Fibroblast of villous mesenchyme (primary cell): ENCODE measurements around the gene LHX4. TPM values are rescaled to one million over a fixed set of nuclear protein-coding genes. Genes with fewer than 3 reads are reported as not detected.

Experiments
- DNase-seq: peaks from one replicate; pipeline ENCODE4 v3.0.0-alpha.2; 2010; ENCODE audit warnings: low read depth
- H3K4me3 ChIP-seq: 2 replicates; pipeline ENCODE4 v1.5.1; 2011; ENCODE audit warnings: low read depth, mild to moderate bottlenecking, low read length
- CTCF ChIP-seq: IDR thresholded peaks from 2 replicates; pipeline ENCODE4 v1.5.1; 2012; ENCODE audit warnings: low read depth, mild to moderate bottlenecking, low read length; ENCODE audit not compliant: insufficient read depth
- total RNA-seq: library from RNA; depleted of rRNA; stranded (reverse); fragments of >200 nt; gene quantifications from 2 replicates; pipeline ENCODE4 v1.2.3, GENCODE V29; 2012

The LHX4 gene
- total RNA-seq, 1 donor, result 0.86 TPM

GRCh38 chr1:180248176-180248575 lies 18.1 kb downstream of the LHX4 start:
- no peak for DNase-seq
- no peak overlapping the region for H3K4me3 ChIP-seq
- TF ChIP-seq CTCF, result no peak

- H3K4me3 ChIP-seq, result no peak overlapping the region
- TF ChIP-seq CTCF, result no peak
- no peak for DNase-seq
These were observed 18.9 kb downstream of the LHX4 start for GRCh38 chr1:180248731-180249681.

- H3K4me3 ChIP-seq, result no peak overlapping the region
- DNase-seq, result no peak
- TF ChIP-seq CTCF, result no peak
These were observed 19.8 kb downstream of the LHX4 start for GRCh38 chr1:180249725-180250498.

GRCh38 chr1:180250499-180250770 lies 20.4 kb downstream of the LHX4 start:
- TF ChIP-seq CTCF, result no peak
- H3K4me3 ChIP-seq, result no peak overlapping the region
- DNase-seq, result no peak

GRCh38 chr1:180250883-180251509 lies 20.9 kb downstream of the LHX4 start:
- TF ChIP-seq CTCF, result no peak
- no peak overlapping the region for H3K4me3 ChIP-seq
- no peak for DNase-seq

- H3K4me3 ChIP-seq, result no peak overlapping the region
- TF ChIP-seq CTCF, result no peak
- DNase-seq, result no peak
These were observed 21.7 kb downstream of the LHX4 start for GRCh38 chr1:180251526-180252305.
